SU-DHL-6 (cell line): ENCODE results near the gene TEDC2.

ENCODE experiments used
- EZH2phosphoT487 ChIP-seq: fragments of 200-600 bp; sonication (generic), shearing (Covaris generic); conservative IDR thresholded peaks from 2 replicates; pipeline ENCODE4 v1.6.1; 2018; ENCODE audit warnings: mild to moderate bottlenecking, antibody characterized with exemption, low read length, moderate library complexity, mixed read lengths
- TF ChIP-seq, protein P1 (sequence below): fragments of 200-600 bp; sonication (generic); IDR thresholded peaks from one replicate; pipeline ENCODE4 v1.5.1; 2017; ENCODE audit warnings: antibody characterized with exemption, mild to moderate bottlenecking, low read length, moderate library complexity; ENCODE audit not compliant: insufficient read depth, poor library complexity, severe bottlenecking

DNA sequence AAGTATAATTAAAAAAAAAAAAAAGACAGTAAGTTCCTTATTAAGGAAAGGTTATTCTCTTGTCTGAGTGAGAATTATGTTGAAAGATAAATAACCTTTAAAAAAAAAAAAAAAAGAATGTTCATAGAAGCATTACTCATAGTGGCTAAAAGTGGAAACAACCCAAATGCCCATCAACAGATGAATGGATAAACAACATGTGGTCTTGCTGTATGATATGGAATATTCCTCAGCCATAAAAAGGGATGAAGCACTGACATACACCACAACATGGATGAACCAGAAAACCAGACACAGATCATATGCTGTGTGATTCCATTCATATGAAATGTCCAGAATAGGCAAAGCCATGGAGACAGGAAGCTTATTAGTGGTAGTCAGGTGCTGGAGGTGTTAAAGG lies 39.9 kb upstream of the TEDC2 start:
- TF ChIP-seq, protein P1, sequence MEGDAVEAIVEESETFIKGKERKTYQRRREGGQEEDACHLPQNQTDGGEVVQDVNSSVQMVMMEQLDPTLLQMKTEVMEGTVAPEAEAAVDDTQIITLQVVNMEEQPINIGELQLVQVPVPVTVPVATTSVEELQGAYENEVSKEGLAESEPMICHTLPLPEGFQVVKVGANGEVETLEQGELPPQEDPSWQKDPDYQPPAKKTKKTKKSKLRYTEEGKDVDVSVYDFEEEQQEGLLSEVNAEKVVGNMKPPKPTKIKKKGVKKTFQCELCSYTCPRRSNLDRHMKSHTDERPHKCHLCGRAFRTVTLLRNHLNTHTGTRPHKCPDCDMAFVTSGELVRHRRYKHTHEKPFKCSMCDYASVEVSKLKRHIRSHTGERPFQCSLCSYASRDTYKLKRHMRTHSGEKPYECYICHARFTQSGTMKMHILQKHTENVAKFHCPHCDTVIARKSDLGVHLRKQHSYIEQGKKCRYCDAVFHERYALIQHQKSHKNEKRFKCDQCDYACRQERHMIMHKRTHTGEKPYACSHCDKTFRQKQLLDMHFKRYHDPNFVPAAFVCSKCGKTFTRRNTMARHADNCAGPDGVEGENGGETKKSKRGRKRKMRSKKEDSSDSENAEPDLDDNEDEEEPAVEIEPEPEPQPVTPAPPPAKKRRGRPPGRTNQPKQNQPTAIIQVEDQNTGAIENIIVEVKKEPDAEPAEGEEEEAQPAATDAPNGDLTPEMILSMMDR = no peak
- no peak for TF ChIP-seq EZH2phosphoT487
